Fibroblast of villous mesenchyme (primary cell): Measurements from ENCODE around the gene KLHL17. TPM values are rescaled to one million over a fixed set of nuclear protein-coding genes. Genes with fewer than 3 reads are reported as not detected.

ENCODE experiments used
- DNase-seq: peaks from one replicate; pipeline ENCODE4 v3.0.0-alpha.2; 2010; ENCODE audit warnings: low read depth
- H3K4me3 ChIP-seq: 2 replicates; pipeline ENCODE4 v1.5.1; 2011; ENCODE audit warnings: low read depth, mild to moderate bottlenecking, low read length
- CTCF ChIP-seq: IDR thresholded peaks from 2 replicates; pipeline ENCODE4 v1.5.1; 2012; ENCODE audit warnings: low read depth, mild to moderate bottlenecking, low read length; ENCODE audit not compliant: insufficient read depth
- total RNA-seq: library from RNA; depleted of rRNA; stranded (reverse); fragments of >200 nt; gene quantifications from 2 replicates; pipeline ENCODE4 v1.2.3, GENCODE V29; 2012

Gene KLHL17
- total RNA-seq, 1 donor = 6.0 TPM

- TF ChIP-seq CTCF = no peak
- H3K4me3 ChIP-seq = no peak overlapping the region
- no peak for DNase-seq
Measured at GRCh38 chr1:965526-966134, 5.2 kb downstream of the KLHL17 start.

GRCh38 chr1:966135-966703 is 5.8 kb downstream of the KLHL17 start, which contains the start of gene PLEKHN1:
Gene PLEKHN1, plus strand, starts transcription at chr1:966482. Its CDS starts 50 bp downstream, at chr1:966532.
- no peak for TF ChIP-seq CTCF
- DNase-seq = peak; percentile 31
- H3K4me3 ChIP-seq = peak within 1 kb of the TSS; percentile 72

- peak overlapping the region; percentile 72 for H3K4me3 ChIP-seq
- peak; percentile 56 for DNase-seq
- TF ChIP-seq CTCF = no peak
Measured at GRCh38 chr1:966704-967300, 6.4 kb downstream of the KLHL17 start.

- no peak for DNase-seq
- TF ChIP-seq CTCF = no peak
- no peak overlapping the region for H3K4me3 ChIP-seq
Measured at GRCh38 chr1:967466-968343, 7.3 kb downstream of the KLHL17 start.

- DNase-seq = no peak
- H3K4me3 ChIP-seq = no peak overlapping the region
- TF ChIP-seq CTCF = no peak
Measured at GRCh38 chr1:969260-969855, 9.0 kb downstream of the KLHL17 start.

- TF ChIP-seq CTCF = no peak
- DNase-seq = no peak
- H3K4me3 ChIP-seq = no peak overlapping the region
Measured at GRCh38 chr1:970242-970972, 10.0 kb downstream of the KLHL17 start.
